GM12878 (cell line): ENCODE results near the gene GABBR2. TPM values are rescaled to one million over a fixed set of nuclear protein-coding genes. Genes with fewer than 3 reads are reported as not detected.

Source experiments
- ATAC-seq: fragments of 200-7000 bp; cut with Tn5 transposase; 3 replicates; pipeline ENCODE4 v1.9.1; 2020; ENCODE audit warnings: mild to moderate bottlenecking, moderate library complexity
- BruUV-seq: library from RNA; stranded (reverse); fragments of 400-500 nt; replicated peaks from 2 replicates; lab custom pipeline; 2021; lab: Mats Ljungman, UMichigan
- CTCF ChIA-PET: fragments of 300-600 bp; sonication (Branson Sonifier 250); formaldehyde crosslinking; extraction: SDS; loops from one replicate; lab custom pipeline; 2021; ENCODE audit warnings: inconsistent platforms; lab: Yijun Ruan, JAX
- POLR2A ChIA-PET: fragments of 350-600 bp; formaldehyde crosslinking; extraction: SDS; loops from one replicate; lab custom pipeline; 2021; ENCODE audit warnings: inconsistent platforms; lab: Charles Lee
- RAD21 ChIA-PET: fragments of 300-600 bp; sonication (Branson Sonifier 250); formaldehyde crosslinking; loops from one replicate; lab custom pipeline; 2023; ENCODE audit warnings: antibody characterized with exemption; ENCODE audit not compliant: unreplicated experiment; lab: Charles Lee
- SMC1A ChIA-PET: fragments of 300-600 bp; sonication (Branson Sonifier 250); formaldehyde crosslinking; loops from one replicate; lab custom pipeline; 2023; ENCODE audit not compliant: unreplicated experiment, uncharacterized antibody; lab: Charles Lee
- DNase-seq: peaks from one replicate; pipeline ENCODE4 v3.0.0-alpha.2; 2011; ENCODE audit warnings: low read depth, low spot score
- FAIRE-seq: peaks from 3 replicates; lab custom pipeline; 2011; peaks lifted over from hg19 to GRCh38; lab: Jason Lieb, UNC
- H2AFZ ChIP-seq: 2 replicates; pipeline ENCODE4 v1.6.0; 2011; ENCODE audit warnings: low read depth, low read length, control low read depth; ENCODE audit not compliant: control insufficient read depth
- H3K27ac ChIP-seq: 2 replicates; pipeline ENCODE4 v1.5.1; 2011; ENCODE audit warnings: control low read depth; ENCODE audit not compliant: control insufficient read depth, insufficient read depth
- H3K27me3 ChIP-seq, 2 experiments: replicated peaks in 1 of 2; 2 replicates each; pipeline versions ENCODE4 v1.6.0 to v1.6.1; 2011; ENCODE audit warnings: low read length in 1 of 2; ENCODE audit not compliant: control insufficient read depth in 2 of 2, insufficient read depth in 2 of 2
- H3K36me3 ChIP-seq, 2 experiments: 2 replicates each; pipeline ENCODE4 v1.5.1; 2011; ENCODE audit warnings: low read length in 1 of 2; ENCODE audit not compliant: control insufficient read depth in 2 of 2, insufficient read depth in 2 of 2
- H3K4me1 ChIP-seq: 2 replicates; pipeline ENCODE4 v1.6.1; 2011; ENCODE audit warnings: mild to moderate bottlenecking, low read length, moderate library complexity, mixed read lengths; ENCODE audit not compliant: control insufficient read depth, insufficient read depth
- H3K4me2 ChIP-seq: 2 replicates; pipeline ENCODE4 v1.6.0; 2011; ENCODE audit warnings: control low read depth; ENCODE audit not compliant: control insufficient read depth, insufficient read depth
- H3K4me3 ChIP-seq: fragments of 200-600 bp; sonication (generic); 2 replicates; pipeline ENCODE4 v1.5.1; 2016
- H3K79me2 ChIP-seq: 2 replicates; pipeline ENCODE4 v1.6.0; 2011; ENCODE audit warnings: low read length; ENCODE audit not compliant: control insufficient read depth, insufficient read depth
- H3K9ac ChIP-seq: 2 replicates; pipeline ENCODE4 v1.8.0; 2011; ENCODE audit warnings: low read length, control low read depth, mixed read lengths; ENCODE audit not compliant: control insufficient read depth, insufficient read depth
- H3K9me3 ChIP-seq: replicated peaks from 3 replicates; pipeline ENCODE4 v1.5.1; 2011; ENCODE audit warnings: mild to moderate bottlenecking, low read length; ENCODE audit not compliant: control insufficient read depth, insufficient read depth
- H4K20me1 ChIP-seq: 2 replicates; pipeline ENCODE4 v1.6.0; 2011; ENCODE audit not compliant: control insufficient read depth, insufficient read depth
- BMI1 ChIP-seq: fragments of 450-650 bp; IDR thresholded peaks from 2 replicates; pipeline ENCODE4 v1.6.1; 2016; ENCODE audit warnings: mild to moderate bottlenecking, moderate library complexity, borderline replicate concordance
- CHD1 ChIP-seq: IDR thresholded peaks from 2 replicates; pipeline ENCODE4 v1.6.1; 2012; ENCODE audit warnings: low read depth, low read length, improper control_type of control experiment
- KLF5 ChIP-seq: fragments of 450-650 bp; IDR thresholded peaks from 2 replicates; pipeline ENCODE4 v1.6.1; 2014; ENCODE audit warnings: mild to moderate bottlenecking; ENCODE audit not compliant: partially characterized antibody
- NR2F1 ChIP-seq: fragments of 450-650 bp; conservative IDR thresholded peaks from 2 replicates; pipeline ENCODE4 v1.6.1; 2017; ENCODE audit warnings: mild to moderate bottlenecking
- PAX8 ChIP-seq: fragments of 450-650 bp; IDR thresholded peaks from 2 replicates; pipeline ENCODE4 v1.6.1; 2017; ENCODE audit warnings: mild to moderate bottlenecking, moderate library complexity
- PBX3 ChIP-seq: IDR thresholded peaks from 2 replicates; pipeline ENCODE4 v1.6.1; 2011; ENCODE audit warnings: mild to moderate bottlenecking, low read depth, low read length, moderate library complexity; ENCODE audit not compliant: insufficient replicate concordance
- RAD51 ChIP-seq: fragments of 450-650 bp; IDR thresholded peaks from 2 replicates; pipeline ENCODE4 v1.6.1; 2016; ENCODE audit warnings: moderate library complexity, mild to moderate bottlenecking, inconsistent platforms
- RUNX3 ChIP-seq: IDR thresholded peaks from 2 replicates; pipeline ENCODE4 v1.6.1; 2012; ENCODE audit warnings: low read length, inconsistent platforms
- USF1 ChIP-seq: IDR thresholded peaks from 2 replicates; pipeline ENCODE4 v1.6.1; 2011; ENCODE audit warnings: borderline replicate concordance, low read depth, mild to moderate bottlenecking, moderate library complexity, mixed read lengths, low read length; ENCODE audit not compliant: insufficient read depth; ENCODE audit errors: extremely low read length
- WGBS: methylation state at CpG from one replicate; pipeline ENCODE4 v1.1.6; 2016; ENCODE audit warnings: low lambda C conversion rate; ENCODE audit not compliant: insufficient replicate concordance, insufficient coverage; ENCODE audit errors: missing lambda C conversion rate; 5-methylcytosine and 5-hydroxymethylcytosine counted together
- in situ Hi-C: fragments of 300-500 bp; cut with MboI; formaldehyde crosslinking; loops from 9 replicates; pipeline ENCODE4 v1.14.3; 2018; ENCODE audit warnings: mixed read lengths
- intact Hi-C: fragments of 100-400 bp; cut with micrococcal nuclease; formaldehyde crosslinking; loops from one replicate; pipeline ENCODE4 v1.14.2; 2022; ENCODE audit not compliant: unreplicated experiment
- polyA plus RNA-seq, 11 experiments: library from polyadenylated mRNA; depleted of rRNA in 4 of 11; unstranded in 6 of 11; stranded (reverse) in 5 of 11; fragments of >200 nt; fragmentation: Nextera tagmentation in 4 of 11; fragmentation: Illumina TruSeq in 1 of 11; extraction: Ambion mirVana in 4 of 11; extraction: Trizol in 1 of 11; gene quantifications; 1 replicate in 1 of 11; 2 replicates in 10 of 11; pipeline versions ENCODE4 v1.2.1 to v1.2.3, GENCODE V29; 2011 to 2016; ENCODE audit warnings: inconsistent platforms in 2 of 11, missing spikeins in 2 of 11, low read depth in 1 of 11
- total RNA-seq, 4 experiments: library from RNA; depleted of rRNA in 3 of 4; stranded (reverse); fragments of >200 nt in 3 of 4; fragmentation: Illumina TruSeq in 1 of 4; extraction: Trizol in 1 of 4; gene quantifications; 2 replicates each; pipeline versions ENCODE4 v1.2.1 to v1.2.3, GENCODE V29; 2013 to 2021

Gene GABBR2
- total and polyA plus RNA-seq, 10 of the 15 experiments (the other 5 are each of a cell fraction or from before 2014, with no cell fraction given): 0.02 to 2.2 (median 0.06) TPM; not detected in 2

- no peak for ATAC-seq
- Histone ChIP-seq H3K4me2 (no peak overlapping the region), H3K36me3 (no peaks in the 10 kb centered on the region), H3K4me3 (no peak overlapping the region), H3K4me1 (no peaks in the 10 kb centered on the region)
- intact Hi-C loops: loop anchor here (10.0 kb wide), 1 partner anchor 218 kb away; no protein-coding TSS in a partner anchor
- no peak for TF ChIP-seq RAD51
- no peak for TF ChIP-seq NR2F1
- no peak for TF ChIP-seq PAX8
- no peak for TF ChIP-seq CHD1
- TF ChIP-seq RUNX3: no peak
- TF ChIP-seq PBX3: no peak
- TF ChIP-seq BMI1: no peak
- TF ChIP-seq KLF5: no peak
- no peak for TF ChIP-seq USF1
- TF ChIP-seq, all 136 proteins: peak for 0
- 25% methylated on average over 3 of the region's 3 CpGs for WGBS
- POLR2A ChIA-PET: no interaction called here
- RAD21 ChIA-PET: no interaction called here
- SMC1A ChIA-PET: no interaction called here
- no peaks in the 10 kb centered on the region for H4K20me1 ChIP-seq
- CTCF ChIA-PET: no interaction called here
- no TSS peak for BruUV-seq
- no peaks in the 10 kb centered on the region for H3K79me2 ChIP-seq
- no peak overlapping the region for H3K9ac ChIP-seq
- FAIRE-seq: no peak
- H3K27ac ChIP-seq: no peak overlapping the region
- H3K9me3 ChIP-seq: no peaks in the 10 kb centered on the region
- H3K27me3 ChIP-seq: peaks cover 2 to 8% of the 10 kb centered on the region in 2 experiments; a peak in 1 of 4 replicates
- DNase-seq: no peak
- in situ Hi-C loops: loop anchor here (10.0 kb wide), 1 partner anchor 242 kb away; no protein-coding TSS in a partner anchor
- no peak overlapping the region for H2AFZ ChIP-seq
These were observed 176.2 kb downstream of the GABBR2 start for GRCh38 chr9:98532574-98532973.
